Left lobe of liver (tissue), 2 donors: ENCODE measurements around the gene LRP3. TPM values are rescaled to one million over a fixed set of nuclear protein-coding genes. Genes with fewer than 3 reads are reported as not detected.
"Not testable (repeated sequence)": the region's sequence is repeated elsewhere in the genome, so short reads cannot be mapped to it uniquely, and the experiment has no call there.

Source experiments
- ATAC-seq: fragments of 200-7000 bp; cut with Tn5 transposase; one replicate; pipeline ENCODE4 v1.9.1; 2020; ENCODE audit warnings: mild to moderate bottlenecking, moderate library complexity
- DNase-seq: peaks from one replicate; pipeline ENCODE4 v3.0.0-alpha.2; 2020; ENCODE audit warnings: low spot score
- total RNA-seq: library from RNA; stranded (reverse); gene quantifications from one replicate; pipeline ENCODE4 v1.2.1, GENCODE V29; 2021
- donor health status: DM: no; HTN: no; CAD: no; lungs with moderate emphysema.
- donor health status: DM: no; HTN: yes; CAD: no.

Gene LRP3
- total RNA-seq, 1 donor from 2014 or later, result 45.7 TPM

- no peak for ATAC-seq
- no peak for DNase-seq
Observed at GRCh38 chr19:33175156-33175782, 18.9 kb upstream of the LRP3 start.

- ATAC-seq, result peak; percentile 1
- no peak for DNase-seq
Observed at GRCh38 chr19:33175886-33176669, 18.1 kb upstream of the LRP3 start.

DNA sequence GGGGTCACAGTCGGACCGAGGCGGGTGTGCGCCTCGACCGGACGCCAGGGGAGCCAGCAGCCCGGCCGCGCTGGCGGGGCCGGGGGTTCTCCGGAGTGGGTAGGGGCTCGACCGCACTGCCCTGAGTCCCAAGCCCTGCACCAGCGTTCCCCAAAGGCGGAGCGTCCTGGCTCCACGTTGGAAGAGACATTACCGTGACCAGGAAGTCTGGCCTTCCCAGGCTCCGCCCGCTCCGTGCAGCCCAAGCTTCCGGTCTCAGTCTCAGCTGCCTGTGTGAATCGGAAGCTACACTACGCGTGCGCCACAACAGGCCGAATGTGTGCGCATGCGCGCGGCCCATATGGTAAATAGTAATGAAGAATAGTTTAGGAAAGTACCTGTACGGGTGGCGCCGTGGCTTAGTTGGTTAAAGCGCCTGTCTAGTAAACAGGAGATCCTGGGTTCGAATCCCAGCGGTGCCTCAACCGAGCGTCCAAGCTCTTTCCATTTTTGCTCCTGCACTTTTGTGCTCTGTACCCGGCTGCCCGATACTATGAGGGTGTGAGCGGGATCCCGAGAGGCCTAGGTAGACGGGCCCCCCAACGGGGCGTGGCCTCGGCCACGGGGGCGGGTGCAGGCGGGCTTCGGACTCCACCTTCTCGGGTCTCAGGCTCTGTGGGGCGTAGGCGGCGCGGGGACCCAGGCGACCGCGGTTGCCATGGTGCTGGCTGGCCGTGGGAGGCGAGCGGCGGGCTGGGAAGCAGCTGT is 17.3 kb upstream of the LRP3 start:
- ATAC-seq, result peak; percentile 91
- DNase-seq, result peak; percentile 99

DNA sequence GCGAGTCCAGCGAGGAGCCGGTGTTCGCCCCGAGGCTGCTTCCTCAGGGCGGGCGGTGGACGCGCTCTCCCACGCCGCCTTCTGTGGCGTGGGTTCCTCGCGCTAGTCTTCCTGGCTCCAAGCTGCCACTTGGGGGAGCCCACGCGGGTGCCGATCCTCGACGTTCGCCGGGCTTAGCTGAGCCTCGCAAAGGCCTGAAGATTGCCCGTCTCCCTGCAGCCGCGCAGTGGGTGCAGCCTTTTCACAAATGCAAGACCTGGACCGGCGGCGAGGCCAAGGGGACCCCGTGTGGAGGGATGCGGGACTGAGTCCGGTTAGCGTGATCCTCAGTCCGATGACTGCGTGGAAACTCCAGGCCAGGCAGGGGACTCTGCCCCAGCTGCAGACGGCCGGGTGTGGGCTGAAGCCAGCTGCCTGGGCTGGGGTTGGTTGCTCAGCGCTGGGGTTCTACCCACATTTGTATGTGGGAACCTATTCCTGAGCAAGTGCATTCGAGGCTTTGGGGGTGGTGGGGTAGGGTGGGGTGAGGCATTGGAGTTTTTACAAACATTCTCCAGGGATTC is 16.6 kb upstream of the LRP3 start:
- ATAC-seq (peak; percentile 36), DNase-seq (no peak)

GRCh38 chr19:33186431-33187182 is 7.5 kb upstream of the LRP3 start:
- no peak for ATAC-seq
- DNase-seq, result no peak

DNA sequence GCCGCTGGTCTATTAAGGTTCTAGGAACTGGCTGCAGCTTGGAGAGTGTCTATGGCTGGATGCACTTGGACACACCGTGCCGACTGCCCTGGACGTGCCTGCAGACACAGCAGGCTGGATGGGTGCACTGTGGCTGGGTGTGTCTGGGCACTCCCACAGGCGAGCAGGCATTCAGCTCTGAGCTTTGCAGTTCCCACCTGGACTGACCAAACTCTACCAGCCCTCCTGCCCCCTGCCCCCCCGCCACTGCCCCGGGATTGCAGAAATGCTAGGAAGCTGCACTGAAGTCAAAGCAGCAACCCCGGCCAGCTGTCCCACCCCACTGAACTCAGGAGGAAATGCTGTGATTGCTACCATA is 7.0 kb upstream of the LRP3 start:
- DNase-seq (no peak), ATAC-seq (no peak)

DNA sequence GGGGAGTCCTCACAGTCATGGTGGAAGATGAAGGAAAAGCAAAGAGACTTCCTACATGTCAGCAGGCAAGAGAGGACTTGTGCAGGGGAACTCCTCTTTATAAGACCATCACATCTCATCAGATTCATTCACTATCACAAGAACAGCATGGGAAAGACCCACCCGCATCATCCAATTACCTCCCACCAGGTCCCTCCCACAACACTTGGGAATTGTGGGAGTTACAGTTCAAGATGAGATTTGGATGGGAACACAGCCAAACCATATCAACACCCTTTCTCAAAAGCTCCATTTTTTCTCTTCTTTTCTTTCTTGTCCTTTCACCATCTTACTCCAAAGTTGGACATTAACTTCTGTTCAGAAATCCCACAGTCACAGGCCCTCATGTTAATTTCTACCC is 4.7 kb upstream of the LRP3 start:
- DNase-seq (no peak), ATAC-seq (no peak)

DNA sequence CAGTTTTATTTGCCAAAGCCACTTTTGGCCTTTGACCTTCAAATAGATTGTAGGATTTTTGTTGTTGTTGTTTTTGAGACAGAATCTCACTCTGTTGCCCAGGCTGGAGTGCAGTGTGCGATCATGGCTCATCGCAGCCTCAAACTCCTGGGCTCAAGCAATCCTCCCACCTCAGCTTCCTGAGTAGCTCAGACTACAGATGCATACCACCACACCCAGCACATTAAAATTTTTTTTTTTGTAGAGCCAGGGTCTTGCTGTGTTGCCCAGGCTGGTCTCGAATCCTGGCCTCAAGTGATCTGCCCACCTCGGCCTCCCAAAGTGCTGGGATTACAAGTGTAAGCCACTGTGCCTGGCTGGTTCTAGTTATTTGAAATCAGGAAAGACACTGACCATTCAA is 3.0 kb upstream of the LRP3 start:
- DNase-seq, ATAC-seq: not testable (repeated sequence)

DNA sequence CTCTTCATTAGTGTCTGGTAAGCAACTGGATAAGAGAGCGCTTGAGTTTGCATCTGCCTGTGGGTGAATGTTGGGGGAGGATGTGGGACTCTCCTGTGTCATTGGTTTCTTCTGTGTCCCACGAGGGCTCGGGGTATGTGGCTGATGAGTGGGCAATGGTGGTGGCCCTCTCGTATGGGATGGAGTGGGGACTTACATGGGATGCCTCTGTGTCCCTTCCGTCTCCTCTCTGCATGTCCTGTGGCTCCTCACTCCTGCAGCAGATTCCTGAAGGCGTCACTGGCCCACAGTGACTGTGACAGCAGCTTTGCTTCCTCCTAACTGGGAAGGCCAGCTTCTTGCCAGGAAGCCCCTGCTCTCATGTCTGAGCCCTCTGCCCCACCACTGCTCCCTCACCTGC is 2.6 kb upstream of the LRP3 start:
- DNase-seq, result no peak
- ATAC-seq, result no peak

- DNase-seq, result no peak
Observed at GRCh38 chr19:33192010-33192409, 2.1 kb upstream of the LRP3 start.

GRCh38 chr19:33193269-33193864 is 763 bp upstream of the LRP3 start:
- ATAC-seq, result no peak
- no peak for DNase-seq

More at GRCh38 chr19:33192010-33192409, 2.1 kb upstream of the LRP3 start:
- ATAC-seq, result no peak

- DNase-seq (no peak), ATAC-seq (peak; percentile 43)
Observed at GRCh38 chr19:33194532-33194885, 379 bp downstream of the LRP3 start.

DNA sequence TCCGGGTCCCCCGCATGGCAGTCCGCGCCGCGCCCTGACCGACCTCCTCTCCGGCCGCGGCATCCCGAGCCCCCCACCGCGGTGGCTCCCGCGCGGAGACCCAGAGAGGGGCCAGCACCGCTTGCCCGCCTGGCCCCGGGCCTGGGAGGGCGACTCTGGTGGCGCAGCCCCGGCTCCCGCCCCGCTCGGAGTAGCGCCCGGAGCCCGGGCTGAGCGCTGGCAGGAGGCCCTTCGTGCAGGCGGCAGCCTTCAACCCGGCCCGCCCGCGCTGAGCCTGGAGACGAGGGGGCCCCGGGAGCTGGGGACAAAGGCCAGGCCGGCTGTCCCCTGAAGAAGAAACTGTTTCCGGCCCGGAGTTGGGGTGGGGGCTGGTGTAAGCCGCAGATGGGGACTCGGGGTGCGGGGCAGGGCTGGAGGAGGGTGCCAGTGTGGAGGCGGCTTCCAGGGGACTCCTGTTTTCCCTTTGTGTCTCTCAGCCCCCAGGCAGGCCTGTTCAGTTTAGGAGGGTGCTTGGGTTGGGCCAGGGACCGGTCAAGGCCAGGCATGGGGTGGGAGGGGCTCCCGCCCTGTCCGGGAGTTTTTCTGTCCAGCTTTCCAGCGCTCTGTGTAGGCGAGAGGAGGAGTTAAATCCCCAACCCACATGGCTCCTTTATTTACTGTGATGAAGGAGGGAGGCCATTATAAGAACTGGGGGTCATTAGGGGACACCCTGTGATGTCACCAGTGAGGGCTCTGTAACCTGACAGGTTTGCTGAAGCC is 935 bp downstream of the LRP3 start:
- ATAC-seq (peak; percentile 83), DNase-seq (peak; percentile 85)

DNA sequence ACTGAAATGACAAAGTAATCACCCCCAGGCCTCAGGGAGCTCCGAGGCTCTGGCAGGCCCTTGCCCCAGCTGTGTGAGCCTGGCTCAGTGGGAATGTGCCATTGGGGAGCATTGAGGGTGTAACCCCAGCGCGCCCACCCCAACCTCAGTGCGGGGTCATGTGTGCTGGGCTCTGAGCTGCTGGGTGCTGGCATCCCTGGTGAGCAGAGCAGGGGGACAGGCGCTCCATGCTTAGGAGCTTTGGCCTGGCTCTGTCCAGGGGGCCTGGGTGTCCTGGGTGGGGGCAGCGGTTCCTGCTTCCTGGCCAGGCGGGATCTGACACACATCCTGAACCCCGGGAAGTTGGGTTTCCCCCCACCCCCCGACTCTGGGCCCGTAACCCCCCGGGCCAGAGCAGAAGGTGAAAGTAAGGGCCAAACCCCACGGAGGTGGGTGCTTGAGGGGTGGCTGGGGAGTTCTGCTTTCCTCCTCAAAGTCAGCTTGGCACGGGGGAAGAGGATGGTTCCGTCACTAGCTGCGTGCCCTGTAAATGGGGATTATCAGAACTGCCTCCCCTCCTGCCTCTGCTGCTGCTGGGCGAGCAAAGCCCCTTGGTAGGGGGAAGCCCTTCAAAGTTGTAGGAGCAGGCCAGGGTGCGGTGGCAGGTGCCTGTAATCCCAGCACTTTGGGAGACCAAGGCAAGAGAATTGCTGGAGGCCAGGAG is 1.7 kb downstream of the LRP3 start:
- DNase-seq (no peak), ATAC-seq (no peak)

DNA sequence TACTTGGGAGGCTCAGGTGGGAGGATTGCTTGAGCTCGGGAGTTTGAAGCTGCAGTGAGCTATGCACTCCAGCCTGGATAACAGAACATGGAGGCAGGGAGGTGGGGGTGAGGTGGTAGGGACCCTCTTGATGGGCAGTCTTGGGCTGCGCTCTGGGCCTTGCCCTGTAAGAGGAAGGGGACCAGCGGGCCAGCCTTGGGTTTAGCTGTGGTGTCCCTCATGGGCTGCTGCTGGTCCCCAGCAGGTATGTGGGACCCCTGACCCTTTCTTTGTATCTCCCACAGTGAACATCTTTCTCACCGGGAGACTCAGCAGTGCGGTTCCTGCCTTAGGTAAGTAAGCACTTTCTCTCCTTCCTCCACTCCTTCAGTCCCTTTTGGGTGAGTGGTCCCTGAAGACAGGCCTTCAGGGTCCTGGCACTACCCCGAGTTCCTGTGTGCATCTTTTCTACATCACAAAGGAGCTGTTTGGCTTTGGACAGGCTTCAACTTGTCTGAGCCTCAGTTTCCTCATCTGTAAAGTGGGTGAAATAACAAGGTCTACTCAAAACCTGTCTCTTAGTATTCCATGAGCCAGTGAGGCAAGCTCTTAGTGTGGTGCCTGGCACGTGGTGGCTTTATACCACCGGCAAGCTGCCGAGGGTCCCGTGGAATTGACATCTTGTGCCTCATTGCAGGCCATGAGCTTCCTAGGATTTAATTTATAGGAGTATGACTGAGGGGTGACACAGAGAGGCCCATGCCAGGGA is 2.5 kb downstream of the LRP3 start:
- DNase-seq (no peak), ATAC-seq (no peak)

DNA sequence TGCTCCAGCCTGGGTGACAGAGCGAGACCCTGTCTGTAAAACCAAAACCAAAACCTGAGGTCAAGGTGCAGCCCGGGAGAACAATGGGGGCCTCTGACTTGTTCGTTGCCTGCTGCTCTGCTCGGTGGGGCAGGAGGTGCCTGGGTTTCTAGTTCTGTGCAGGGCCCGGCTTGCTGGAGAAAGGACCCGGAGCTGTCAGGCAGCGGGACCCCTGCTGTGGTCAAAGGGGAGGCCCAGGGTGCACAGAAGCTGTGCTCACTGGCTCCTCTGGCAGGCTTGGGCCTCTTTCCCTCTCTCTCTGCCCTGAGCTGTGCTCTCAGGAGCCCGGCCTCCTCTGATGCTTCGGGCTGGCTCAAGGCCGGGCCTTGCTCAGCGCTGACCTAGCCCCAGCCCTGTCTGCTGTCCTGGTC is 3.5 kb downstream of the LRP3 start:
- no peak for DNase-seq
- no peak for ATAC-seq

GRCh38 chr19:33198169-33198568 is 4.0 kb downstream of the LRP3 start:
- no peak for ATAC-seq
- no peak for DNase-seq

DNA sequence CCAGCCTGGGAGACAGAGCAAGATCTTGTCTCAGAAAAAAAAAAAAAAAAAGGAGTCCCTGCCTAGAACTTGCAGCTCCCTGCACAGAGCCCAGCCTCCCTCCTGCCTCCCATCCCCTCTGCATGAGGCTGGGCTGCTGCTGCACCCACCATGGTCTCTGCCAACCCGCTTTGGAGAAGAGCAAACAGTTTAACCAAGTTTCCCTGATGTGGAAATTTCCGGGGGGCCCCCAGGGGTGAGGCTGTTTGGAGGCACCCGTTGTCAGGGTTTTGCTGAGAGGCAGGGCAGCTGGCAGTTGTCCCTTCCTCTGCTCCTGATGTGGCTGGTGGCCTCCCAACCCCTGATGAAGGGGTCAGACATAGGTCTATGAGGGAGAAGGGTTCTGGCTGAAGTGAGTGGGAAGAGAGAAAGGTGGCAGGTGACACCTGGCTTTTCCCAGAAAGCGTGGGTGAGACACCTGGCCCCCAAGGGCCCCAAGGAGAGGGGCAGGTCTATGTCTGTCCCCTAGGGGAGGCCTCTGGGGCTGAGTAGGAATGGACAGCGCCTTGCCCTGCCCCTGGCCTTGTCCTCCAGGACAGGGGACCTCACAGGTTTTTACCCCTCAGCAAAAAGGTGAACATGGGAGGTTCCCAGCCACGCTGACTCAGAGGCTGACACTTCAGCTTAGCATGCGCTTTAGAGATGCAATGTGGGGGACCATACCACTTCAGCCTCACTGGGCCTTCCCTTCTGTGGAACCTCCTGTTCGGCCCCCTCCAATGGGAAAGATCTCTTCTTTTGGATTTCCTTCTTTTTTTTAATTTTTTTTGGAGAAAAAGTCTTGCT is 5.5 kb downstream of the LRP3 start:
- DNase-seq (no peak), ATAC-seq (no peak)
